Neuron (in vitro differentiated cells): ENCODE data around the gene EEA1.

ENCODE experiments used
- H2AFZ ChIP-seq: one replicate; pipeline ENCODE4 v1.6.1; 2013; ENCODE audit warnings: low read depth, mild to moderate bottlenecking, inconsistent platforms, low read length, moderate library complexity
- H3K27me3 ChIP-seq: one replicate; pipeline ENCODE4 v1.6.1; 2013; ENCODE audit warnings: low read length; ENCODE audit not compliant: insufficient read depth
- H3K36me3 ChIP-seq: one replicate; pipeline ENCODE4 v1.6.1; 2013; ENCODE audit warnings: low read length; ENCODE audit not compliant: insufficient read depth
- H3K4me1 ChIP-seq: one replicate; pipeline ENCODE4 v1.6.1; 2013; ENCODE audit warnings: low read length; ENCODE audit not compliant: insufficient read depth
- H3K4me3 ChIP-seq: 2 replicates; pipeline ENCODE4 v1.5.1; 2013; ENCODE audit warnings: mild to moderate bottlenecking, low read length, moderate library complexity
- H3K9me3 ChIP-seq: one replicate; pipeline ENCODE4 v1.6.1; 2013; ENCODE audit warnings: low read length

EEA1 gene

DNA sequence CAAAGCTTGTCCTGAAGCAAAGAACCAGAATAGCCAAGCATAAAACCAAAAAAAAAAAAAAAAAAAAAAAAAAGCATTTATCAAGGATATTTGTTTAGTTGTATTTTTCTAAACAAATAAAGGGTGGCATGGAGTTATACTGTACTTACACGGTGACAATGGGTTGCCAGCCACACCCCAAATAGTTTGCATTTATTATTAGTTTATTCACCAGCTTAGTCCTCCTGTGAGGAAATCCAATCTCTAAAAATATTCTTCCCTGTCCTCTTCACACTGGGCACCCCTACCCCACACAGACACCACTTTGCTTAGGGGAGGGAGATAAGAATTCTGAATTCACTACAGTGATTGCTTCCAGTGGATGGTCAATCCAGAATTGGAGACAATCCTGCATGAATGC is 207.4 kb downstream of the EEA1 start:
- Histone ChIP-seq H3K36me3 (no peaks in the 10 kb centered on the region), H2AFZ (no peak overlapping the region), H3K9me3 (no peaks in the 10 kb centered on the region), H3K4me3 (no peak overlapping the region), H3K4me1 (peaks cover 2% of the 10 kb centered on the region), H3K27me3 (no peaks in the 10 kb centered on the region)

DNA sequence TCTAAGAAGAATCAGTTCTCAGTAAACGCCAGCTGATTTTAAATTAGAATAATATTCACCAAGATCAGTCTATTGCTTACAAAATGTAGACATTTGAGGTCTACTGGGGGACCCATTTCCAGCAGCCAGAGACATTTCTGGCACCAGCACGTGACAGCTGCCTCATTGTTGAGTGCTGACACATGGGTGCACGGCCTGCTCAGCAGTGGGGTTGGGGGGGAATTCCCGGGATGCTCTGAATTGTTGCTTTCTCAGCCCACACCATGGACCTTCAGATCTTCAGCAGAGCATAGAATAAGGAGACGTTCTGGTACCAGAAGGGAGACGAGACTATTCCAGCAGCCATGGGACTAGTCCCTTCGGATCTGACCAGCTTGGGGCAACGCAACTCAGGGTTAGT is 208.0 kb downstream of the EEA1 start:
- Histone ChIP-seq H3K36me3 (no peaks in the 10 kb centered on the region), H3K4me1 (peaks cover 3% of the 10 kb centered on the region), H3K9me3 (no peaks in the 10 kb centered on the region), H2AFZ (no peak overlapping the region), H3K27me3 (no peaks in the 10 kb centered on the region), H3K4me3 (no peak overlapping the region)
